ENCODE measurements around the gene XYLT1. TPM values are rescaled to one million over a fixed set of nuclear protein-coding genes. Genes with fewer than 3 reads are reported as not detected.

XYLT1 gene
- total RNA-seq, 1 donor from 2014 or later = 9.4 TPM

DNA sequence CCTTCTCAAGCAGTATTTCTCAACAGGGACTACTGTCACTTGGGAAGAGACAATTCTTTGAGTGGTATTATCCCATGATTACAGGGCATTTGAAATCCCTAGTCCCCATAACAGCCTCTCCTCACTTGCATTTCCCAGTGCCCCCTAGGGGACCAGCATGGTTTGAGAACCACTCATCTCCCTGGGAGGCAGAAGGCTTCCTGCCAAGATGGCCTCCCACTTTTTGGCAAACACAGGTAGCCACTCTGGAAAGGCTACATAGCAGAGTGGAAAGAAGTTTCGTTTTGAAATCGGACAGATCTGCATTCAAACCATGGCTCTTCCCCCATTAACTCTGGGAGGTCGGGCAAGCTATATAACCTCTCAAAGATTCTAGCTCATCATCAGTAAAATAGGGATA lies 256.8 kb downstream of the XYLT1 start:
- Histone ChIP-seq H3K4me3 (ENCODE audit: low read length in 3 of 3) (no peak overlapping the region), H3K9ac (ENCODE audit: low read depth in 1 of 3, low read length in 3 of 3) (no peak overlapping the region), H3K4me1 (ENCODE audit: control insufficient read depth in 3 of 3, insufficient read depth in 3 of 3, low read length in 3 of 3) (peaks cover 0 to 5% (median 0%) of the 10 kb centered on the region in 3 donors), H3K27ac (ENCODE audit: low read depth, low read length) (no peak overlapping the region), H3K36me3 (ENCODE audit: control insufficient read depth in 3 of 3, insufficient read depth in 3 of 3, low read length in 3 of 3) (no peaks in the 10 kb centered on the region), H3K27me3 (ENCODE audit: control insufficient read depth in 3 of 3, insufficient read depth in 3 of 3, low read length in 3 of 3) (no peaks in the 10 kb centered on the region), H3K9me3 (ENCODE audit: control insufficient read depth in 3 of 3, low read length in 3 of 3) (no peaks in the 10 kb centered on the region)

DNA sequence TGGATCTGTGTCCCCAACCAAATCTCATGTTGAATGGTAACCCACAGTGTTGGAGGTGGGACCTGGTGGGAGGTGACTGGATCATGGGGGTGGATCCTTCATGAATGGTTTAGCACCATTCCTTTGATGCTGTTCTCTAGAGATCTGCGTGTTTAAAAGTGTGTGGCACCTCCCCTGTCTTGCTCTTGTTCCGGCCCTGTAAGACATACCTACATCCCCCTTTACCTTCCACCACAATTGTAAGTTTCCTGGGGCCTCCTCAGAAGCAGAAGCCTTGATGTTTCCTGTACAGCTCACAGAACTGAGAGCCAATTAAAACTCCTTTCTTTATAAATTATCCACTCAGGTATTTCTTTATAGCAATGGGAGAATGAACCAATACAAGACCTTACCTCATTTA lies 257.7 kb downstream of the XYLT1 start:
- H3K9ac ChIP-seq (ENCODE audit: low read depth in 1 of 3, low read length in 3 of 3) = no peak overlapping the region
- peaks cover 0 to 5% (median 0%) of the 10 kb centered on the region in 3 donors for H3K4me1 ChIP-seq (ENCODE audit: control insufficient read depth in 3 of 3, insufficient read depth in 3 of 3, low read length in 3 of 3)
- H3K27me3 ChIP-seq (ENCODE audit: control insufficient read depth in 3 of 3, insufficient read depth in 3 of 3, low read length in 3 of 3) = no peaks in the 10 kb centered on the region
- H3K27ac ChIP-seq (ENCODE audit: low read depth, low read length) = no peak overlapping the region
- H3K4me3 ChIP-seq (ENCODE audit: low read length in 3 of 3) = no peak overlapping the region
- no peaks in the 10 kb centered on the region for H3K36me3 ChIP-seq (ENCODE audit: control insufficient read depth in 3 of 3, insufficient read depth in 3 of 3, low read length in 3 of 3)
- no peaks in the 10 kb centered on the region for H3K9me3 ChIP-seq (ENCODE audit: control insufficient read depth in 3 of 3, low read length in 3 of 3)

- H3K9me3 ChIP-seq (ENCODE audit: control insufficient read depth in 3 of 3, low read length in 3 of 3) = no peaks in the 10 kb centered on the region
- no peaks in the 10 kb centered on the region for H3K27me3 ChIP-seq (ENCODE audit: control insufficient read depth in 3 of 3, insufficient read depth in 3 of 3, low read length in 3 of 3)
- no peak overlapping the region for H3K9ac ChIP-seq (ENCODE audit: low read depth in 1 of 3, low read length in 3 of 3)
- H3K36me3 ChIP-seq (ENCODE audit: control insufficient read depth in 3 of 3, insufficient read depth in 3 of 3, low read length in 3 of 3) = no peaks in the 10 kb centered on the region
- H3K4me1 ChIP-seq (ENCODE audit: control insufficient read depth in 3 of 3, insufficient read depth in 3 of 3, low read length in 3 of 3) = peaks cover 0 to 5% (median 0%) of the 10 kb centered on the region in 3 donors
- no peak overlapping the region for H3K27ac ChIP-seq (ENCODE audit: low read depth, low read length)
- no peak overlapping the region for H3K4me3 ChIP-seq (ENCODE audit: low read length in 3 of 3)
Measured at GRCh38 chr16:17212606-17213005, 258.2 kb downstream of the XYLT1 start.

DNA sequence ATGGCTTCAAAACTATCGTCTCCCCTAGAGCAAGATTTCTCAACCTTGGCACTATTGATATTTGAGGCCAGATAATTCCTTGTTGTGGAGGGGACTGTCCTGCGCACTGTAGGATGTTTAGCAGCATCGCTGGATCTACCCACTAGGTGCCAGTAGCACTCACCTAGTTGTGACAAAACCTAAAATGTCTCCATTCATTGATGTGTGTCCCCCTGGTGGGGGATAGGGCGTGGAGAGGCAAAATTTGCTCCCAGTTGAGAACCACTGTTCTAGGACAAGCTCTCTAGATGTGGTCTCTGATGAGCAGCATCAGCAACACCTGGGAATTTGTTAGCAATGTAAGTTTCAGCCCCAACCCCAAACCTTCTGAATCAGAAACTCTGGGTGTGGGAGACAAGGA lies 259.0 kb downstream of the XYLT1 start:
- H3K27ac ChIP-seq (ENCODE audit: low read depth, low read length) = no peak overlapping the region
- peaks cover 0 to 3% (median 0%) of the 10 kb centered on the region in 3 donors for H3K4me1 ChIP-seq (ENCODE audit: control insufficient read depth in 3 of 3, insufficient read depth in 3 of 3, low read length in 3 of 3)
- H3K36me3 ChIP-seq (ENCODE audit: control insufficient read depth in 3 of 3, insufficient read depth in 3 of 3, low read length in 3 of 3) = no peaks in the 10 kb centered on the region
- H3K9me3 ChIP-seq (ENCODE audit: control insufficient read depth in 3 of 3, low read length in 3 of 3) = no peaks in the 10 kb centered on the region
- H3K9ac ChIP-seq (ENCODE audit: low read depth in 1 of 3, low read length in 3 of 3) = no peak overlapping the region
- no peaks in the 10 kb centered on the region for H3K27me3 ChIP-seq (ENCODE audit: control insufficient read depth in 3 of 3, insufficient read depth in 3 of 3, low read length in 3 of 3)
- H3K4me3 ChIP-seq (ENCODE audit: low read length in 3 of 3) = no peak overlapping the region

- no peaks in the 10 kb centered on the region for H3K27me3 ChIP-seq (ENCODE audit: control insufficient read depth in 3 of 3, insufficient read depth in 3 of 3, low read length in 3 of 3)
- H3K36me3 ChIP-seq (ENCODE audit: control insufficient read depth in 3 of 3, insufficient read depth in 3 of 3, low read length in 3 of 3) = no peaks in the 10 kb centered on the region
- H3K4me3 ChIP-seq (ENCODE audit: low read length in 3 of 3) = no peak overlapping the region
- no peaks in the 10 kb centered on the region for H3K9me3 ChIP-seq (ENCODE audit: control insufficient read depth in 3 of 3, low read length in 3 of 3)
- H3K4me1 ChIP-seq (ENCODE audit: control insufficient read depth in 3 of 3, insufficient read depth in 3 of 3, low read length in 3 of 3) = no peaks in the 10 kb centered on the region
- no peak overlapping the region for H3K27ac ChIP-seq (ENCODE audit: low read depth, low read length)
- no peak overlapping the region for H3K9ac ChIP-seq (ENCODE audit: low read depth in 1 of 3, low read length in 3 of 3)
Measured at GRCh38 chr16:17206712-17207111, 264.0 kb downstream of the XYLT1 start.

DNA sequence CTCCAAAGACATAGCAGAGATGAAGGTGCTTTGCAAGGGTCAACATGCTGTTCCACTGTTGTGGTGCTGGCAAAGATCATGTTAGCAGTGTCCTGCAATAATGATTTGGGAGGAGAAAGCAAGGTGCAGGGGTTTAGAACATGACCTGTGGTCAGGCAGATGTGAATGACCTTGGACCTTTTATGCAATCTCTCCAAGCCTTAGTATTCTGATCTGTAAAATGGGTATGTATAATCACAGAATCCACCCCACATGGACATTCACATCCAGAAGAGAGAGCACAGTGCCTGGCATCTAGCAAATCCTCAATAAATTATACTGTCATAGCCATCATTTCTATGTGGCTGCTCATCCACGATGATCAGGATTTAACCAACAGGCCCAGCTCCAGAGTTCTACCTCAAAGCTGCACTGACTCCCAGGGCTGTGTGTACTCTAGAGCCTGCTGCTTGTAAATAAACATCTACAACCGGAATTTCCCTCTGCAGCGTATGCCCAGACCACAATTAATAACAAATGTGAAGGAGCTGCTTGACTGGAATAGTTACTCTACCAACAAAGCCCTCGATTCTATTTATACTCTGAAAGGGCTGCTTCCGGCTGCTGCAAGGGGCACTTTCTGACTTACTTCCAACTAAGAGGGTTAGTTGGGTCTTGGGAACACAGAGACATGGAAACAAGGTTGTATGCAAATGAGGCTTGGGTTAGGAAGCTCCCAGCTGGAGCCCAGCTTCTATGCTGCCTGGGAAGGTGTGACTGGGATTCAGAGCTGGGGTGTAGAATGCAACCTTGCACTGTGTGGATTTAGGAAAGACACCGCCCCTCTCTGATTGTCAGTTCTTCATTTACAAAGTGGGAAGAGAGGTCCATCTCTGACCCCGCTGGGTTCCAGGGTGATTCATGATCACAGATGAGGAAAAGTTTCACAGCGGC lies 265.2 kb downstream of the XYLT1 start:
- Histone ChIP-seq H3K9me3 (ENCODE audit: control insufficient read depth in 3 of 3, low read length in 3 of 3) (no peaks in the 10 kb centered on the region), H3K4me1 (ENCODE audit: control insufficient read depth in 3 of 3, insufficient read depth in 3 of 3, low read length in 3 of 3) (no peaks in the 10 kb centered on the region), H3K27me3 (ENCODE audit: control insufficient read depth in 3 of 3, insufficient read depth in 3 of 3, low read length in 3 of 3) (no peaks in the 10 kb centered on the region), H3K27ac (ENCODE audit: low read depth, low read length) (no peak overlapping the region), H3K9ac (ENCODE audit: low read depth in 1 of 3, low read length in 3 of 3) (no peak overlapping the region), H3K36me3 (ENCODE audit: control insufficient read depth in 3 of 3, insufficient read depth in 3 of 3, low read length in 3 of 3) (no peaks in the 10 kb centered on the region), H3K4me3 (ENCODE audit: low read length in 3 of 3) (no peak overlapping the region)

- Histone ChIP-seq H3K27ac (ENCODE audit: low read depth, low read length) (no peak overlapping the region), H3K9ac (ENCODE audit: low read depth in 1 of 3, low read length in 3 of 3) (no peak overlapping the region), H3K27me3 (ENCODE audit: control insufficient read depth in 3 of 3, insufficient read depth in 3 of 3, low read length in 3 of 3) (no peaks in the 10 kb centered on the region), H3K36me3 (ENCODE audit: control insufficient read depth in 3 of 3, insufficient read depth in 3 of 3, low read length in 3 of 3) (peaks cover 0 to 4% (median 3%) of the 10 kb centered on the region in 3 donors), H3K9me3 (ENCODE audit: control insufficient read depth in 3 of 3, low read length in 3 of 3) (no peaks in the 10 kb centered on the region), H3K4me3 (ENCODE audit: low read length in 3 of 3) (no peak overlapping the region), H3K4me1 (ENCODE audit: control insufficient read depth in 3 of 3, insufficient read depth in 3 of 3, low read length in 3 of 3) (no peaks in the 10 kb centered on the region)
Measured at GRCh38 chr16:17204644-17205043, 266.1 kb downstream of the XYLT1 start.

DNA sequence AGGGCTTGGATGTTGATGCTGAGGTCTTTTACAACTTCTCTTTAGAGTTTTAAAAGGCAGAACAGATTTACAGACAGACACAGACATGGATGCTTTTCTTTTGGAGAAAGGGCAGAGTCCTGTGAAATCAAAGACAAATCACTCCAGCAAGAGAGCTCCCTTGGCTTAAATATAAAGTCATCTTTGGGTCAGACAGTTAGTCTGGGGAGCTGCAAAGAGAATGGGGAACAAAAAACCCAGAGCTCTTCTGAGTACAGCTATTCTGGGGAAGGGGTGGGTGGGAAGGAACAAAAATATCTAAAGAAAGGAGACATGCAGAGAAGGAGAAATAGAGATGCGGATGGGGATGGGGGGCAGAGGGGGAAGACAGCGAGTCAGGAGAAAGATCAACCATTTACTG lies 266.6 kb downstream of the XYLT1 start:
- Histone ChIP-seq H3K4me1 (ENCODE audit: control insufficient read depth in 3 of 3, insufficient read depth in 3 of 3, low read length in 3 of 3) (no peaks in the 10 kb centered on the region), H3K9ac (ENCODE audit: low read depth in 1 of 3, low read length in 3 of 3) (no peak overlapping the region), H3K27ac (ENCODE audit: low read depth, low read length) (no peak overlapping the region), H3K27me3 (ENCODE audit: control insufficient read depth in 3 of 3, insufficient read depth in 3 of 3, low read length in 3 of 3) (no peaks in the 10 kb centered on the region), H3K9me3 (ENCODE audit: control insufficient read depth in 3 of 3, low read length in 3 of 3) (no peaks in the 10 kb centered on the region), H3K36me3 (ENCODE audit: control insufficient read depth in 3 of 3, insufficient read depth in 3 of 3, low read length in 3 of 3) (peaks cover 0 to 4% (median 3%) of the 10 kb centered on the region in 3 donors), H3K4me3 (ENCODE audit: low read length in 3 of 3) (no peak overlapping the region)

- Histone ChIP-seq H3K27me3 (ENCODE audit: control insufficient read depth in 3 of 3, insufficient read depth in 3 of 3, low read length in 3 of 3) (no peaks in the 10 kb centered on the region), H3K4me3 (ENCODE audit: low read length in 3 of 3) (no peak overlapping the region), H3K36me3 (ENCODE audit: control insufficient read depth in 3 of 3, insufficient read depth in 3 of 3, low read length in 3 of 3) (peaks cover 0 to 4% (median 3%) of the 10 kb centered on the region in 3 donors), H3K27ac (ENCODE audit: low read depth, low read length) (no peak overlapping the region), H3K9ac (ENCODE audit: low read depth in 1 of 3, low read length in 3 of 3) (no peak overlapping the region), H3K9me3 (ENCODE audit: control insufficient read depth in 3 of 3, low read length in 3 of 3) (no peaks in the 10 kb centered on the region), H3K4me1 (ENCODE audit: control insufficient read depth in 3 of 3, insufficient read depth in 3 of 3, low read length in 3 of 3) (no peaks in the 10 kb centered on the region)
Measured at GRCh38 chr16:17203424-17203823, 267.3 kb downstream of the XYLT1 start.

GRCh38 chr16:17199135-17199534 lies 271.6 kb downstream of the XYLT1 start:
- H3K4me3 ChIP-seq (ENCODE audit: low read length in 3 of 3) = no peak overlapping the region
- no peaks in the 10 kb centered on the region for H3K27me3 ChIP-seq (ENCODE audit: control insufficient read depth in 3 of 3, insufficient read depth in 3 of 3, low read length in 3 of 3)
- H3K9ac ChIP-seq (ENCODE audit: low read depth in 1 of 3, low read length in 3 of 3) = no peak overlapping the region
- no peaks in the 10 kb centered on the region for H3K9me3 ChIP-seq (ENCODE audit: control insufficient read depth in 3 of 3, low read length in 3 of 3)
- H3K36me3 ChIP-seq (ENCODE audit: control insufficient read depth in 3 of 3, insufficient read depth in 3 of 3, low read length in 3 of 3) = peaks cover 0 to 8% (median 3%) of the 10 kb centered on the region in 3 donors
- no peak overlapping the region for H3K27ac ChIP-seq (ENCODE audit: low read depth, low read length)
- no peaks in the 10 kb centered on the region for H3K4me1 ChIP-seq (ENCODE audit: control insufficient read depth in 3 of 3, insufficient read depth in 3 of 3, low read length in 3 of 3)
